SK-N-SH (cell line): Measurements from ENCODE around the gene TEX12. TPM values are rescaled to one million over a fixed set of nuclear protein-coding genes. Genes with fewer than 3 reads are reported as not detected.

ENCODE experiments used
- CTCF ChIA-PET: fragments of 300-600, 350-600 bp; formaldehyde crosslinking; extraction: SDS; loops from one replicate; lab custom pipeline; 2021; lab: Yijun Ruan, JAX
- POLR2A ChIA-PET: fragments of 350-600 bp; sonication (Branson Sonifier 250); formaldehyde crosslinking; extraction: SDS; loops from one replicate; lab custom pipeline; 2020; ENCODE audit warnings: antibody characterized with exemption, inconsistent platforms; lab: Yijun Ruan, JAX
- DNase-seq: peaks from one replicate; pipeline ENCODE4 v3.0.0; 2012
- H2AFZ ChIP-seq: fragments of 200-600 bp; sonication (generic); 2 replicates; pipeline ENCODE4 v1.8.1; 2016; ENCODE audit warnings: antibody characterized with exemption, mild to moderate bottlenecking, low read depth
- H3F3A ChIP-seq: fragments of 200-600 bp; sonication (generic); replicated peaks from 2 replicates; pipeline ENCODE3; 2016; ENCODE audit warnings: antibody characterized with exemption, mild to moderate bottlenecking; ENCODE audit not compliant: insufficient read depth
- H3K27ac ChIP-seq, 2 experiments: fragments of 200-500 bp in 1 of 2; fragments of 200-600 bp in 1 of 2; sonication (Bioruptor generic) in 1 of 2; sonication (generic), shearing (Covaris generic) in 1 of 2; 2 replicates each; pipeline versions ENCODE4 v1.5.1 to v1.6.1; 2014 to 2016; ENCODE audit warnings: low read depth in 2 of 2, inconsistent platforms in 1 of 2, low read length in 1 of 2, mild to moderate bottlenecking in 1 of 2, mixed read lengths in 1 of 2
- H3K27me3 ChIP-seq: fragments of 200-600 bp; sonication (generic), shearing (Covaris generic); 2 replicates; pipeline ENCODE4 v1.6.1; 2016; ENCODE audit warnings: mixed run types; ENCODE audit not compliant: insufficient read depth
- H3K36me3 ChIP-seq, 2 experiments: fragments of 200-500 bp in 1 of 2; fragments of 200-600 bp in 1 of 2; sonication (Bioruptor generic) in 1 of 2; sonication (generic) in 1 of 2; replicated peaks in 1 of 2; 2 replicates each; pipeline versions ENCODE3 to v1.5.1; 2014 to 2016; ENCODE audit warnings: low read length in 1 of 2, mild to moderate bottlenecking in 1 of 2; ENCODE audit not compliant: insufficient read depth in 2 of 2, control insufficient read depth in 1 of 2
- H3K4me1 ChIP-seq, 2 experiments: fragments of 200-500 bp in 1 of 2; fragments of 200-600 bp in 1 of 2; sonication (Bioruptor generic) in 1 of 2; sonication (generic), shearing (Covaris generic) in 1 of 2; 2 replicates each; pipeline versions ENCODE4 v1.5.1 to v1.6.1; 2014 to 2016; ENCODE audit warnings: low read depth in 1 of 2, low read length in 1 of 2, mixed run types in 1 of 2; ENCODE audit not compliant: insufficient read depth in 2 of 2, control insufficient read depth in 1 of 2
- H3K4me2 ChIP-seq: fragments of 200-600 bp; sonication (generic), shearing (Covaris generic); 2 replicates; pipeline ENCODE4 v1.6.1; 2017; ENCODE audit warnings: mixed run types
- H3K4me3 ChIP-seq, 2 experiments: fragments of 200-500 bp in 1 of 2; fragments of 200-600 bp in 1 of 2; sonication (Bioruptor generic) in 1 of 2; sonication (generic), shearing (Covaris generic) in 1 of 2; 2 replicates each; pipeline versions ENCODE4 v1.5.1 to v1.8.1; 2014 to 2016; ENCODE audit warnings: low read depth in 2 of 2, inconsistent platforms in 1 of 2, low read length in 1 of 2, mild to moderate bottlenecking in 1 of 2, mixed read lengths in 1 of 2, moderate library complexity in 1 of 2
- H3K79me2 ChIP-seq: fragments of 200-600 bp; sonication (generic); 2 replicates; pipeline ENCODE4 v1.8.1; 2017; ENCODE audit warnings: mild to moderate bottlenecking; ENCODE audit not compliant: insufficient read depth
- H3K9ac ChIP-seq: fragments of 200-600 bp; sonication (generic); 2 replicates; pipeline ENCODE4 v1.6.1; 2017; ENCODE audit warnings: mixed run types
- H3K9me2 ChIP-seq: fragments of 200-600 bp; sonication (generic); 2 replicates; pipeline ENCODE4 v1.6.1; 2017; ENCODE audit warnings: mixed run types
- H3K9me3 ChIP-seq: fragments of 200-600 bp; sonication (generic); 2 replicates; pipeline ENCODE4 v1.6.1; 2017; ENCODE audit warnings: mixed run types, mild to moderate bottlenecking, moderate library complexity
- H4K20me1 ChIP-seq: fragments of 200-600 bp; sonication (generic); 2 replicates; pipeline ENCODE4 v1.6.1; 2017; ENCODE audit warnings: mild to moderate bottlenecking, mixed run types; ENCODE audit not compliant: insufficient read depth
- FOSL2 ChIP-seq: IDR thresholded peaks from 2 replicates; pipeline ENCODE4 v1.4.0; 2012; ENCODE audit warnings: low read depth, mild to moderate bottlenecking, moderate library complexity, borderline replicate concordance
- FOXM1 ChIP-seq: IDR thresholded peaks from 2 replicates; pipeline ENCODE4 v1.4.0; 2012; ENCODE audit warnings: low read depth, mild to moderate bottlenecking
- NFIC ChIP-seq: IDR thresholded peaks from 2 replicates; pipeline ENCODE4 v1.4.0; 2012; ENCODE audit warnings: borderline replicate concordance
- POLR2AphosphoS5 ChIP-seq: IDR thresholded peaks from 2 replicates; pipeline ENCODE4 v1.6.1; 2012; ENCODE audit warnings: low read depth, low read length
- RCOR1 ChIP-seq: fragments of 150-350 bp; IDR thresholded peaks from 2 replicates; pipeline ENCODE4 v1.6.1; 2017; ENCODE audit warnings: antibody characterized with exemption, low read length
- RFX5 ChIP-seq: IDR thresholded peaks from 2 replicates; pipeline ENCODE4 v1.6.1; 2012; ENCODE audit warnings: mild to moderate bottlenecking, improper control_type of control experiment, low read length
- RXRA ChIP-seq: IDR thresholded peaks from 2 replicates; pipeline ENCODE4 v1.4.0; 2012; ENCODE audit warnings: low read depth, mild to moderate bottlenecking, borderline replicate concordance
- SMC3 ChIP-seq: IDR thresholded peaks from 2 replicates; pipeline ENCODE4 v1.6.1; 2012; ENCODE audit warnings: low read depth, low read length, improper control_type of control experiment
- TAF1 ChIP-seq: IDR thresholded peaks from 2 replicates; pipeline ENCODE4 v1.6.1; 2012; ENCODE audit warnings: low read depth, mild to moderate bottlenecking, low read length, moderate library complexity, borderline replicate concordance
- YY1 ChIP-seq: IDR thresholded peaks from 2 replicates; pipeline ENCODE4 v1.4.0; 2012; ENCODE audit warnings: low read depth, mild to moderate bottlenecking
- WGBS: methylation state at CpG from one replicate; pipeline ENCODE4 v1.1.6; 2017; ENCODE audit warnings: low lambda C conversion rate; 5-methylcytosine and 5-hydroxymethylcytosine counted together
- polyA plus RNA-seq, 3 experiments: library from polyadenylated mRNA; depleted of rRNA; stranded (reverse); fragments of >200 nt; gene quantifications; 2 replicates each; pipeline ENCODE4 v1.2.3, GENCODE V29; 2012
- TF ChIP-seq, protein P1 (sequence below): fragments of 150-350 bp; IDR thresholded peaks from 2 replicates; pipeline ENCODE4 v1.6.1; 2017; ENCODE audit warnings: antibody characterized with exemption, low read length, low read depth, borderline replicate concordance
- TF ChIP-seq, protein P2 (sequence below): fragments of 150-350 bp; IDR thresholded peaks from 2 replicates; pipeline ENCODE4 v1.6.1; 2016; ENCODE audit warnings: mild to moderate bottlenecking, low read depth, low read length
- TF ChIP-seq, protein P3 (sequence below): fragments of 200-600 bp; sonication (generic); IDR thresholded peaks from 2 replicates; pipeline ENCODE4 v1.6.1; 2017; ENCODE audit warnings: antibody characterized with exemption, mild to moderate bottlenecking, moderate library complexity
- TF ChIP-seq, protein P4 (sequence below): IDR thresholded peaks from 2 replicates; pipeline ENCODE4 v1.6.1; 2012; ENCODE audit warnings: mild to moderate bottlenecking, low read depth, low read length, moderate library complexity

Gene TEX12
- polyA plus RNA-seq, 1 of the 3 experiments (the other 2 are of a cell fraction) = not detected

DNA sequence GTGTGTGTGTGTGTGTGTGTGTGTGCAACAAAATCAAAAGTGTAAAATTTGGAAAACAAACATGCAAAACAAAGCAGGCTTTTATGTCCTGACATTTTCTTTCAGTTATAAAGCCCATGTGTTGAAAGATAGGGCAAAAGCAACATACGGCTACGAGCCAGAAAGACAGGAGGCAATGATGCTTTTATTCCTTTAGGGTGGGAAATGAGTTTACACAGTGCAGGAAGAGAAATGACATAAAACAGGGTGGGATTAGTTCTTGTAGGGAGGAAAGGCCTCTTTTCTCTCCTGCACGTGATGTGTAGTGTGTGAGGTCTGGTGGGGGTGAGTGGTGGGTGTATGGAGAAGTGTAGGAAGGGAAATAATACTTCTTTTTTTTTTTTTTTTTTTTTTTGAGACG lies 32.7 kb upstream of the TEX12 start:
- no peaks in the 10 kb centered on the region for H3K9me2 ChIP-seq
- H3K36me3 ChIP-seq = no peaks in the 10 kb centered on the region
- no peak for DNase-seq
- no peak overlapping the region for H3K9ac ChIP-seq
- no peaks in the 10 kb centered on the region for H3K27me3 ChIP-seq
- H3F3A ChIP-seq = no peaks in the 10 kb centered on the region
- no peak overlapping the region for H3K27ac ChIP-seq
- no peak overlapping the region for H2AFZ ChIP-seq
- TF ChIP-seq POLR2AphosphoS5 = no peak
- no peaks in the 10 kb centered on the region; a peak in 1 of 4 replicates for H3K4me1 ChIP-seq
- 96% methylated on average over 4 of the region's 4 CpGs for WGBS
- no peaks in the 10 kb centered on the region for H3K9me3 ChIP-seq
- H3K79me2 ChIP-seq = no peaks in the 10 kb centered on the region
- ChIA-PET POLR2A (no interaction called here), CTCF (interaction anchor here (1.5 to 2.8 kb wide), 2 partner anchors 20 to 146 kb away, joined by 6 to 15 read pairs; no protein-coding TSS in a partner anchor)
- H3K4me3 ChIP-seq = no peak overlapping the region
- no peaks in the 10 kb centered on the region for H4K20me1 ChIP-seq
- H3K4me2 ChIP-seq = no peak overlapping the region

DNA sequence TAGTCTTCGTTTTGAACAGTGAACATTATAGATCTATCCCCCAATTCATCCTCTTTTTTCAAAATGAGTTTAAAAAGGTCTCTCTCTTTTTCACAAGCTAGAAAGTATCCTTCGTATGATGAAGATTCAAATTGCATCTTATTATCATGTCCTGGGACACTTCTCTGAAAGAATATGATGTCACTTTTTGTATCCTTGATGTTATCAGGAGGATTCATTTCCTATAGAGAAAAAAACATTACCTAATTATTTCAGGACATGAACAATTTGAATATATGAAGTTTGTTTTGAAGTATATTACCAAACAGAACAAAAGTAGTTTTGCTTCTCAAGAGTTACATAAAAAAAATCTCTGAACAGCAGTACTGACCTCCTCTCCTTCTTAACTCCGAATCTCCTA lies 23.6 kb upstream of the TEX12 start:
- no peak for DNase-seq
- Histone ChIP-seq H3K9me2 (no peaks in the 10 kb centered on the region), H3K79me2 (no peaks in the 10 kb centered on the region), H3K36me3 (peaks cover 0 to 3% of the 10 kb centered on the region in 2 experiments), H3K27me3 (no peaks in the 10 kb centered on the region), H3K27ac (no peak overlapping the region), H2AFZ (no peak overlapping the region), H3K9me3 (peaks cover 11% of the 10 kb centered on the region; the same call in 1 of the 2 replicates), H3K4me3 (no peak overlapping the region), H4K20me1 (no peaks in the 10 kb centered on the region), H3F3A (no peaks in the 10 kb centered on the region), H3K4me2 (no peak overlapping the region), H3K4me1 (no peaks in the 10 kb centered on the region), H3K9ac (no peak overlapping the region)
- ChIA-PET POLR2A (no interaction called here), CTCF (interaction anchor here (0.8 to 1.4 kb wide), 3 partner anchors 29 to 76 kb away, joined by 3 read pairs; partner anchors contain the start of gene BCO2)
- TF ChIP-seq, protein P1, sequence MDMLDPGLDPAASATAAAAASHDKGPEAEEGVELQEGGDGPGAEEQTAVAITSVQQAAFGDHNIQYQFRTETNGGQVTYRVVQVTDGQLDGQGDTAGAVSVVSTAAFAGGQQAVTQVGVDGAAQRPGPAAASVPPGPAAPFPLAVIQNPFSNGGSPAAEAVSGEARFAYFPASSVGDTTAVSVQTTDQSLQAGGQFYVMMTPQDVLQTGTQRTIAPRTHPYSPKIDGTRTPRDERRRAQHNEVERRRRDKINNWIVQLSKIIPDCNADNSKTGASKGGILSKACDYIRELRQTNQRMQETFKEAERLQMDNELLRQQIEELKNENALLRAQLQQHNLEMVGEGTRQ = no peak
- TF ChIP-seq RXRA (no peak), TAF1 (no peak), SMC3 (no peak), RCOR1 (no peak), RFX5 (no peak)
- TF ChIP-seq, protein P2, sequence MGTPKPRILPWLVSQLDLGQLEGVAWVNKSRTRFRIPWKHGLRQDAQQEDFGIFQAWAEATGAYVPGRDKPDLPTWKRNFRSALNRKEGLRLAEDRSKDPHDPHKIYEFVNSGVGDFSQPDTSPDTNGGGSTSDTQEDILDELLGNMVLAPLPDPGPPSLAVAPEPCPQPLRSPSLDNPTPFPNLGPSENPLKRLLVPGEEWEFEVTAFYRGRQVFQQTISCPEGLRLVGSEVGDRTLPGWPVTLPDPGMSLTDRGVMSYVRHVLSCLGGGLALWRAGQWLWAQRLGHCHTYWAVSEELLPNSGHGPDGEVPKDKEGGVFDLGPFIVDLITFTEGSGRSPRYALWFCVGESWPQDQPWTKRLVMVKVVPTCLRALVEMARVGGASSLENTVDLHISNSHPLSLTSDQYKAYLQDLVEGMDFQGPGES = no peak
- WGBS = 81% methylated on average over 3 of the region's 3 CpGs

DNA sequence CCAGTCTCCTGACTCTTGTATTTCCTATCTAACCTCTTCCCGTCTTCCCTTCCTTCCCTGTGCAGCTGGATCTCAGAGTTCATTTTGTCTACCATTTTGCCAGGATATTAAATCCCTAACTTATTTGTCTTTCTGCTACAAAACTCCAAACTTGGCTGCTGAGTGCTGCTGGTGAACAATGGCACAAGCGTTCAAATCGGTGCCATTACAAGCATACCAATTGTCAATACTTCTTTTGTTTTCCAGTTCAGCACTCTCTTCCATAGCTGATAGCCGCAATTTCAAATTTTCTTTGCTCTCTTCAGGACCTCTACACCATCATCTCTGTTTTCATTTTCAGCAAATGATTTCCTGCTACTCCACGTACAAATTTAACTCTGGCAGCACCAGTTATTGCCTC lies 16.7 kb upstream of the TEX12 start:
- 91% methylated on average over 5 of the region's 5 CpGs for WGBS
- H3K27me3 ChIP-seq = no peaks in the 10 kb centered on the region
- no peaks in the 10 kb centered on the region for H3K9me3 ChIP-seq
- no peak overlapping the region for H3K4me3 ChIP-seq
- no peaks in the 10 kb centered on the region for H4K20me1 ChIP-seq
- no peak overlapping the region for H3K27ac ChIP-seq
- no peaks in the 10 kb centered on the region for H3K9me2 ChIP-seq
- no peaks in the 10 kb centered on the region for H3K4me1 ChIP-seq
- H3K9ac ChIP-seq = no peak overlapping the region
- H3K36me3 ChIP-seq = no peaks in the 10 kb centered on the region
- POLR2A ChIA-PET = no interaction called here
- no peaks in the 10 kb centered on the region for H3K79me2 ChIP-seq
- DNase-seq = no peak
- no peak overlapping the region for H2AFZ ChIP-seq
- CTCF ChIA-PET = interaction anchor here (1.1 to 2.8 kb wide), 4 partner anchors 10 to 37 kb away, joined by 3 to 15 read pairs (median 6); partner anchors contain the start of gene BCO2
- no peak overlapping the region for H3K4me2 ChIP-seq
- no peaks in the 10 kb centered on the region for H3F3A ChIP-seq
- TF ChIP-seq YY1 (no peak), FOXM1 (no peak), FOSL2 (no peak), TAF1 (no peak), NFIC (no peak), RFX5 (no peak)
- TF ChIP-seq, protein P3, sequence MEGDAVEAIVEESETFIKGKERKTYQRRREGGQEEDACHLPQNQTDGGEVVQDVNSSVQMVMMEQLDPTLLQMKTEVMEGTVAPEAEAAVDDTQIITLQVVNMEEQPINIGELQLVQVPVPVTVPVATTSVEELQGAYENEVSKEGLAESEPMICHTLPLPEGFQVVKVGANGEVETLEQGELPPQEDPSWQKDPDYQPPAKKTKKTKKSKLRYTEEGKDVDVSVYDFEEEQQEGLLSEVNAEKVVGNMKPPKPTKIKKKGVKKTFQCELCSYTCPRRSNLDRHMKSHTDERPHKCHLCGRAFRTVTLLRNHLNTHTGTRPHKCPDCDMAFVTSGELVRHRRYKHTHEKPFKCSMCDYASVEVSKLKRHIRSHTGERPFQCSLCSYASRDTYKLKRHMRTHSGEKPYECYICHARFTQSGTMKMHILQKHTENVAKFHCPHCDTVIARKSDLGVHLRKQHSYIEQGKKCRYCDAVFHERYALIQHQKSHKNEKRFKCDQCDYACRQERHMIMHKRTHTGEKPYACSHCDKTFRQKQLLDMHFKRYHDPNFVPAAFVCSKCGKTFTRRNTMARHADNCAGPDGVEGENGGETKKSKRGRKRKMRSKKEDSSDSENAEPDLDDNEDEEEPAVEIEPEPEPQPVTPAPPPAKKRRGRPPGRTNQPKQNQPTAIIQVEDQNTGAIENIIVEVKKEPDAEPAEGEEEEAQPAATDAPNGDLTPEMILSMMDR = no peak
- TF ChIP-seq, protein P4, sequence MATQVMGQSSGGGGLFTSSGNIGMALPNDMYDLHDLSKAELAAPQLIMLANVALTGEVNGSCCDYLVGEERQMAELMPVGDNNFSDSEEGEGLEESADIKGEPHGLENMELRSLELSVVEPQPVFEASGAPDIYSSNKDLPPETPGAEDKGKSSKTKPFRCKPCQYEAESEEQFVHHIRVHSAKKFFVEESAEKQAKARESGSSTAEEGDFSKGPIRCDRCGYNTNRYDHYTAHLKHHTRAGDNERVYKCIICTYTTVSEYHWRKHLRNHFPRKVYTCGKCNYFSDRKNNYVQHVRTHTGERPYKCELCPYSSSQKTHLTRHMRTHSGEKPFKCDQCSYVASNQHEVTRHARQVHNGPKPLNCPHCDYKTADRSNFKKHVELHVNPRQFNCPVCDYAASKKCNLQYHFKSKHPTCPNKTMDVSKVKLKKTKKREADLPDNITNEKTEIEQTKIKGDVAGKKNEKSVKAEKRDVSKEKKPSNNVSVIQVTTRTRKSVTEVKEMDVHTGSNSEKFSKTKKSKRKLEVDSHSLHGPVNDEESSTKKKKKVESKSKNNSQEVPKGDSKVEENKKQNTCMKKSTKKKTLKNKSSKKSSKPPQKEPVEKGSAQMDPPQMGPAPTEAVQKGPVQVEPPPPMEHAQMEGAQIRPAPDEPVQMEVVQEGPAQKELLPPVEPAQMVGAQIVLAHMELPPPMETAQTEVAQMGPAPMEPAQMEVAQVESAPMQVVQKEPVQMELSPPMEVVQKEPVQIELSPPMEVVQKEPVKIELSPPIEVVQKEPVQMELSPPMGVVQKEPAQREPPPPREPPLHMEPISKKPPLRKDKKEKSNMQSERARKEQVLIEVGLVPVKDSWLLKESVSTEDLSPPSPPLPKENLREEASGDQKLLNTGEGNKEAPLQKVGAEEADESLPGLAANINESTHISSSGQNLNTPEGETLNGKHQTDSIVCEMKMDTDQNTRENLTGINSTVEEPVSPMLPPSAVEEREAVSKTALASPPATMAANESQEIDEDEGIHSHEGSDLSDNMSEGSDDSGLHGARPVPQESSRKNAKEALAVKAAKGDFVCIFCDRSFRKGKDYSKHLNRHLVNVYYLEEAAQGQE = no peak
